NCI-H1105 treated with DMSO at 0.1 percent for 48 hours (cell line): ENCODE data around the gene PANX2.

Experiments used
- DNase-seq: peaks from one replicate; lab custom pipeline; 2025; lab: John Stamatoyannopoulos, UW

Gene PANX2

GRCh38 chr22:50171965-50172421 lies 1.5 kb downstream of the PANX2 start:
- DNase-seq, result no peak

- DNase-seq, result no peak
Measured at GRCh38 chr22:50173311-50173982, 2.9 kb downstream of the PANX2 start.

- no peak for DNase-seq
Measured at GRCh38 chr22:50173983-50174355, 3.4 kb downstream of the PANX2 start.

- DNase-seq, result no peak
Measured at GRCh38 chr22:50174382-50175190, 4.1 kb downstream of the PANX2 start.

- DNase-seq, result no peak
Measured at GRCh38 chr22:50175191-50175461, 4.6 kb downstream of the PANX2 start.

GRCh38 chr22:50175921-50176849 lies 5.7 kb downstream of the PANX2 start:
- no peak for DNase-seq

GRCh38 chr22:50176850-50177536 lies 6.5 kb downstream of the PANX2 start:
- no peak for DNase-seq

- DNase-seq, result no peak
Measured at GRCh38 chr22:50177537-50178470, 7.3 kb downstream of the PANX2 start.

- DNase-seq, result no peak
Measured at GRCh38 chr22:50178471-50178864, 7.9 kb downstream of the PANX2 start.

- DNase-seq, result no peak
Measured at GRCh38 chr22:50178871-50179869, 8.6 kb downstream of the PANX2 start.

- no peak for DNase-seq
Measured at GRCh38 chr22:50179937-50180726, 9.6 kb downstream of the PANX2 start.

GRCh38 chr22:50180727-50181521 lies 10.4 kb downstream of the PANX2 start:
- no peak for DNase-seq

- no peak for DNase-seq
Measured at GRCh38 chr22:50182176-50183081, 11.9 kb downstream of the PANX2 start.

GRCh38 chr22:50183141-50183971 lies 12.8 kb downstream of the PANX2 start:
- no peak for DNase-seq

- DNase-seq, result no peak
Measured at GRCh38 chr22:50184004-50184901, 13.7 kb downstream of the PANX2 start.
